Stimulated activated CD4-positive, alpha-beta T cell treated with anti-CD3 and anti-CD28 coated beads, Interleukin-1b, Interleukin-23, amount 100 ng/mL, for 4 hours (primary cell): ENCODE measurements around the gene WNK3.
A peak's percentile ranks its signal among the peaks of the same experiment; 100 is the strongest.

Source experiments
- DNase-seq, 2 donors: peaks; one replicate each; pipeline ENCODE4 v3.0.0-alpha.2; 2020; ENCODE audit warnings: low read depth in 2 of 2

Gene WNK3

DNA sequence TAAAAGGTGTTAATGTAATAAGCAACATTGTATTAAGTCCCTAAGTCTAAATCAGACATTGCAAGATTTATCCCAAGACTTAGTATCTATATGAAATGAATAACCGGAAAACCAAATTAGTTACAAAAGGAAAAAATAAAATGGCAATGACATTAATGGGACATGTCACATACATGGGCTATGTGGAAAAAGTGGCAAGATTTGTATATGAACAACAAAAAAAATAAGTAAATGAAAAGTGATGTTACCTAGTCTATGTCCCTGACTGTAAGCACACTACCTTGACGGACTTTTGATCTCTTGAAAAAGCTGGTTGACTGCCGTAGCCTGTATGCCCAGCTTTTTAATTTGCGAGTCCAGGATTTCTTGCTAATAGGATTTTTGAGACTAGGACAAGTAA lies 119.3 kb downstream of the WNK3 start:
- DNase-seq, result no peak

DNA sequence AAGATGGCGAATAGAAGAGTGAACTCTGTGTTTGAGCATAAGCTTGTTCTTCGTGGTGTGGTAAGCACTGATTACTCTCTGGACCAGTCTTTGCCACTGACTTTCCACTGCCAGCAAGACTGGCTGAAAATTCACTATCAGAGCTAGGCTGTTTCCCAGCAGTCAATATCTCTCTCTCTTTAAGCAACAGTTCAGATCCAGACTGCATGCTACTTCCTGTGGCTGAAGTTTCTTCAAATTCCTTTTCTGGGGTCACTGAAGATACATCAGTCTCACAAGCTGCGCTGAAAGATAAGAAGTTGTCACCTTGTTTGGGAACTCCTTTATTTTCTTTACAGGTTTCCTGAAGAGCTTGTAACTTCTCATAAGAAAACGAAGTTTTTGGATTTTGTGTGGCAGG lies 120.8 kb downstream of the WNK3 start:
- DNase-seq, result no peak

DNA sequence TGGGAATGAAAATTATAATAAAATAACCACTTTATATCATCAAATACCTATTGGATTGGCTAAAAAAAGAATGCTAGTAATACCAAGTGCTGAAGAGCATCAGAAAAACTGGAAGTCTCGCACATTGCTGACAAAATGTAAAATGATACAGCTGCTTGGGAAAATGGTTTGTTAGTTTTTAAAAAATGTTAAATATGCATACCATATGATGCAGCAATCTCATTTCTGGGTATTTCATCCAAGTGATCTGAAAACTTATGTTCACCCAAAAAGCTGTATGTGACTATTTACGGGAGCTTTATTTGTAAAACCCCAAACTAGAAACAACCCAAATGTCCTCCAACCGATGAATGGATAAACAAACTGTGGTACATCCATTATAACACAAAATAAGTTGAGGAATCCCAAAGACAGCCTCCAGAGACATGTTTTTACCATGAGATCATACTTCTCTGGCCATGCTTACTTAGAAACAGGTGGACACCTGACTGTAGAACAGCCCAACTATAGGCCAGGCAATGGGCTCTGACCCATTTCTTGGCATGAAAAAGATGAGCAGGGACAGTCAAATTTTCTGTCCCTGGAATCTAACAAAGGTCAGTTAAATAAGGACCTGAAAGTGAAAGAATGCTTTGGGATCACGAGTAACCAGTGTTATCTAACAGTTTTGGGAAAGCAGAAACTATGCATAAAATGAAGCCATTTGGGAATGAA lies 127.3 kb downstream of the WNK3 start:
- no peak for DNase-seq

DNA sequence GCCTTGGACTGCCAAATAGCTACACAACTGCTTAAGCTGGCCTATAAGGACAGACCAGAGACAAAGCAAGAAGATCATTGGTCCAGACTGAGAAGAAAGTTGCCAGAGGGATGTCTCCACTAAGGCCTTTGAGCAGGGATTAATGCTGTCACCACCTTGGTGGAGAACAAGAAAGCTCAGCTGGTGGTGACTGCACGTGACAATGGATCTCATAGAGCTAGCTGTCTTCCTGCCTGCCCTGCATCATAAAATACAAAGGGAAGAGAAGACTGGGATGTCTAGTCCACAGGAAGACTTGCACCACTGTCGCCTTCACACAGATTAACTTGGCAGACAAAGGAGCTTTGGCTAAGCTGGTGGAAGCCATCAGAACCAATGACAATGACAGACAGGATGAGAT lies 134.3 kb downstream of the WNK3 start:
- no peak for DNase-seq

DNA sequence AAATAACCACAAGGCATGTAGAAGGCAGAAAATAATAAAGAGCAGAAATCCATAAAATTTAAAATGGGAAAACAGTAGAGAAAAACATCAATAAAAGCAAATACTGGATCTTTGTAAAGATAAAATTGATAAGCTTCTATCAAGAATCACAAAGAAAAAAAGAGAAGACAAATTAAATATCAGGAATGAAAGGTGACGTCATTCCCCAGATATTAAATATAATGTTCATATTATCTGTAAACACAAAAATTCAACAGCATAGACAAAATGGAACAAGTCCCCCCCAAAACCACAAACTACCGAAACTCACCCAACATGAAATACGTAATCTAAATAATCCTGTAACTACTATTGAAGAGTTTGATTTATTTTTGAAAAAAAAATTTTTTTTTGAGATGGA lies 144.2 kb downstream of the WNK3 start:
- no peak for DNase-seq

DNA sequence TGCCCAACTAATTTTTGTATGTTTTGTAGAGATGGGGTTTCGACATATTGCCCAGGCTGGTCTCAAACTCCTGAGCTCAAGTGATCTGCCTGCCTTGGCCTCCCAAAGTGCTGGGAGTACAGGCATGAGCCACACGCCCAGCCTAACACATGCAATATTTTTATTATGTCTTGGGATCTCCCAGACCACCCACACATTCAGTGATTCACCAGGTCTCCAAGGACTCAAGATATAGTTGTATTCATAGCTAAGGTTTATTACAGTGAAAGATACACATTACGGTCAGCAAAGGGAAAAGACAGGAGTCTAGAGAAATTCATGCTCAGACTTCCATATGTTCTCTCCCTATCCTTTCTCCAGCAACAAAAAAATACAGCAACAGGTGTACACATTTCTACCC lies 149.3 kb downstream of the WNK3 start:
- no peak for DNase-seq

DNA sequence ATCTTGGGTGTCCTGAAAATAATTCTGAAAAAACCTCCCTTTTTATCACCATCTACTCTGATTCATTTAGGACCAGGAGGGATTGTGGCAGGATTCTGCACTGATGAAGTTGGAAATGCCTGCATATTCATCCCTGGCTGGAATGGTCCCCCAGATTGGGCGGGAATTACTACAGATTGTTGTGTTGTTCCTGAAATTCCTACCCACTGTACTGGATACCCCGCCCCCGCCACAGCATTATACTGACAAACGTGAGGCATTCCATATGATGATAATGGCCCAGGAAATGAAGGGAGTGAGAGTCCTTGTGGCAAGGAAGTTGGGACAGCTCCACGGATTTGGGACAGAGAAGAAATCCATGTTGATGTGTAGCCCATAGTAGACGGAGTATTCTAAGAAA lies 159.6 kb downstream of the WNK3 start:
- no peak for DNase-seq

DNA sequence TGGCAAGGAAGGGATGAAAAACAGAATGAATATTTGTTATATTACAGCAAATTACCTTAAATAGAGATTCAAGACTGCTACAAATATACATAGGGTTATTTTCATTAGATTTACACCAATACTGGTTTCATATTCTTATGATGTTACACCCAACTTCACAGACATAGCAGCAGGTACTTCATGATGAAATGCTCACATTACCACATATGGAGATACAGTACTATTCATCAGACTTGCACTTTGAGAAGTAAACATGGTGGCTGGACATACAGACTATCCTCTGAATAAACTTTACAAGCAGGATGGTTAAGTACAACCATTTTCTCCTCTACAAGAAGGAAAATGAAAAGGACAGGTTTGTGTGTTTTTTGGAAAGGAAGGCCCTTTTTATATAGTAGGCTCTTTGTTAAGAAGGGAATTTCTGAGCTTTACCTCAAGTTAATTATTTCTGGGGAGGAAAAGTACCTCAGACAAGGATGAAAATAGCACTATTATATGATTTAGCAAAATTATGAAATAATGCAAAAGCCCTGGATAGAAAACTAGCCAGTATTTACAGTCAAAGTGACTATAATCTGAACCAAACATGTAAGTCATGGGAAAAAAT lies 162.8 kb downstream of the WNK3 start:
- DNase-seq, result no peak

DNA sequence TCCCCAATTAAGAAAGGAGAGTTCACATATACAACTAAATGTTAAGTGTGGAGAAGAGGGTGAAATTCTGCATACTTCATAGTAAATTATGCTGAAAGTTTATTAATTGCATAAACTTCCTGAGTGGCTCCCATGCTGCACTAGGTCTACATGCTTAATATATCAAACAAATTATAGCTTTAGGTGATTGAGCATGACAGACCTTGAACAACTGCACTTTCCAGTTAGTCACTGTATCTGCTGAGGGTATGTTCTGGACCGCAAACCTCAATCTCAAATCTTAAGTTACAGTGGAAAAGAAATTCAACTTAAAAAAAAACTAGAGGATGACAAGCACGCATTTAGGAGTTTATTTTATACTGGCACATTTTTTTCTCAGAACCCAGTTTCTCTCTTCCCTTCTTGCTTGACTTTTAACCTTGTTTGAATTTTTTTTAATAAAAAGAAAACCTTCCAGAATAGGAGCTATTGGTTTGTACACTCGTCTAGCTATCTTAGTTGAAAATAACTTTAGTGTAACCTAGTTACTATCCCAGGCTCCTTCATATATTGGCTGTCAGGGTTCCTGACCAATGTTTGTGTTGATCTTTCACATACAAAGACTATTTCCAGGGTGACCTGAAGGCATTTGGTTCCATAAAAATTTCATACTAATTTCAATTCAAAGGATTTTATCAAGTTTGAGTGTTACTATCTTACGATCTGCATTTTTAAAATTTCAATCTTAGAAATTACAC lies 164.6 kb downstream of the WNK3 start:
- no peak for DNase-seq

DNA sequence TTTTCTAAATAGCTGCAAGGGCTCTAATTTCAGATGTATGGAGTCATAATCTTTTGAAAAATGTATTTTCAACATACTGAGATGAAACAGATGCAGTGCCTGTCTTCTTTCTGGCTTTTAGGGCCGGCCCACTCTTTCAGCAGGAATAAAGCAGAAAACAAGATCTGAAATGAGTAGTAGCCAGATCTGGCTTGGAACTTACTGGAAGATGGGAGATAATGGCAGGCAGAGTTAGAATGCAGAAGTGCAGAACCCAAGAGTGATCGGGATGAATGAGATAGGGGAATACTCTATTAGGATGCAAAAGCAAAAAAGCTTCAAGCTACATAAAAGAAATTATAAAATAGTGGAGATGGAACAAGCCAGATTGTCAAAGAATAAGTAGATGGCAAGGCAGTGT lies 173.4 kb downstream of the WNK3 start:
- DNase-seq, result no peak

DNA sequence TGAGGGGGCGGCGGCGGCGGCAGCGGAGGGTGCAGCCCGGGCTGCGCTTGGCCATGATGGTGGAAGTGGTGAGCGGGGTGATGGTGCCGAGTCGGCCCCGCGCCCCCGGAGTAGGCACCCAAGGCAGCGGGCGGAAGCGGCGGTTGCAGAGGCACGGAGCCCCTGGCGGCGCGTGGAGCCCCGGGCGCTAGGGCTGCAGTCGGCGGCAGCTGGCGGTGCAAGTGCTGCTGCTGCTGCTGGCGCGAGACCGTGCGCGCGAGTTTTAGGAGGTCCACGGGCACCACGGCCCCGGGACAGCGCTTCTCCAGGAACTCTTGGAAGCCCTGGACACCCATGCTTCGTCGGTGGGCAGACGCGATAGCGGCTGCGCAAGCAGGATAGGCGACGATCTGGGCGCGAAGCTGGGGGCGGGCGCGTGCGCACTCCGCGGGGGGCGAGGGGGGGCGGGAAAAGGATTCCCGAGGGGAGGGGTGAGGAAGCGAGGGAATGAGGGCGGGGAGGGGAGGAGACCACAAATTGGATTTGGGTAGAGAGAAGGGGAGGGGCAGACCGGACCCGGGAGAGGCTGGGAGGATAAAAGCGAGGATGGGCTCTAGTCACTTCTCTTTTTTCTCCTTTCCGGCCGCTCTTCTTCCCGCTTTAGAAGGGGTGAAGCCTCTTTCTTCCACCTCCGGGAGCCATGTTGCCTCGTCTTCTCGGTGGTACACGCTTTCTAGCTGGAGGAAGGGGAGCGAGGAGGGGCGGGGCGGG lies 174.8 kb downstream of the WNK3 start, which contains the start of gene FAM120C:
Gene FAM120C, minus strand, starts transcription at position 391 of the 750 bp plus-strand sequence. Its CDS starts 56 bp downstream, at position 335.
- DNase-seq, result peak; percentile 55 to 67

DNA sequence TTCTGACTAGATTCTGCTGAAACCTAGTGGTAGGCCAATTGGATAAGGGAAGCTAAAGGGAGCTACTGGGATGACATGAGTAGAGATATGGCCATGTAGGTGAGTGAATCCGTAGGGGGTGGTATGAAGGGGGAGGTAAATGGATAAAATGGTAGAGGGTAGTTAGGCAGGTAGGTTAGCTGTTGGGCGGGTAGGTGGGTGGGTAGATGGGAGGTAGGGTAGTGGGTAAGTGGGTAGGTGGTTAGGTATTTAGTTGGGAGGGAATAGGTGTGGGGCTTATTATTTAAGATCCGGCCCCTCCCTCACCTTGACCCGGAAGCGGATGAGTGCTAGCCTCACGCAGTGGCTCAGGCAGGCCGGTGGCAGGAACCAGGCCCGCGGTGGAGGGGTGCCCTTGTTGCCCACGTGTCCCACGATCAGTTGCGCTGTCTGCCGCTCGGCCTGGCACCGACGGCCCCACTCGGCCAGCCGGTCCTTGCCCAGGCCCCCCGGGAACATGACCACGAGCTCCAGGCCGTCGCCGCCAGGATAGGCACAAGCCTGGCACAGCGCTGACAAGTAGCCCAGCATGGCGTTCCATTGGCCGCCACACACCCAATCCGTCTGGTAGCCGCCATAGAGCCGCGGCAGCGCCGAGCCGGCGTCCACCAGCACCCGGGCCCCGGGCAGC lies 175.5 kb downstream of the WNK3 start:
- DNase-seq, result peak; percentile 44 to 53

DNA sequence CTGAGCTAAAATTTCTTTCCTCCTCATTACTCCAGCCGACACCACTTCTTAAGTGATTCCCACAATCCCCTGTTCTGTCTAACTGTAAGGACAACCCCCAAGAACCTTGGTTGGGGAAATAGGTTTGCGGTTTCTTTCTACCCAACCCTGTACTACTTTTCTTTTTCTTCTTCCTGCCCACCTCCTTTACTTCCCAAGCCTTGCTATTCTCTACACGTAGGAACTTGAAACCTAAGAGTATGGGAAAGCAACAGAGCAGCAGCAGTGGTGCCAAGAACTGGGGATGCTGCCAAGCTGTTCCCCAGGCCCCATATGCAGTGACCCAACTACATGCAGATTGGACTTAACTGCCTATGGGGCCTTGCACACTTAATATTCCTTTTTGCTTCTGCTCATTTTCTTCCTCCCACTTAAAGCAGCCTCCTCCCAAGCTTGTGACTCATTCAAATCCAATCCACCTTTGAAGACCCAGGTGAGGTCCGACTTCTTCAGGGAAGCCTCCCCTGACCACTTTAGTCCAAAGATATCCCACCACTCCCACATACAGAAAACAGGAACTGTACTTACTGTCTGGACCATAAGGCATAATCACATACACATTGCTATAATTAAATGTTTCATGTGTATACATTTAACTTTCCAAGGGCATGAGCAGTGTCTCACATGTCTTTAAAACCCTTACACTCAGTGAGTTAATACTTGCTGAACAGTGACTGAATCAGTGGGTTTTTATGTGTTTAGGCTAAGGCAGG lies 176.5 kb downstream of the WNK3 start:
- DNase-seq, result no peak

DNA sequence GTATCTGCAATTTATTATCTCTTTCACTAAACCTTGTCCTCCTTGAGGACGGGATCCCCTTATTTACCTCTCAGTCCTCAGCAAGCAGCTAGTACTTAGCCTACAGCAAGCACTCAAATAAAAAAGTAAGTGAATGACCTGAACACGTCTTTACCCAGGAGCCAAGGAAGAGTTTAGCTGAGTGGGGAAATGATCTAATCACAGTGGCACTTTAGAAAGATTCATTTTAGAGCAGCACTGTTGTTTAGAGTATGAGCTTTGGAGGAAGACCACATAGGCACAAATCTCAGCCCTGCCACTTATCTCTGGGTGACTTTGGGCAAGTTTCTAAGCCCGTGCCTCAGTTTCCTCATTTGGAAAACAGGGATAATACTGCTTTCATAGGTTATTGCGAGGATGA lies 177.4 kb downstream of the WNK3 start:
- no peak for DNase-seq

DNA sequence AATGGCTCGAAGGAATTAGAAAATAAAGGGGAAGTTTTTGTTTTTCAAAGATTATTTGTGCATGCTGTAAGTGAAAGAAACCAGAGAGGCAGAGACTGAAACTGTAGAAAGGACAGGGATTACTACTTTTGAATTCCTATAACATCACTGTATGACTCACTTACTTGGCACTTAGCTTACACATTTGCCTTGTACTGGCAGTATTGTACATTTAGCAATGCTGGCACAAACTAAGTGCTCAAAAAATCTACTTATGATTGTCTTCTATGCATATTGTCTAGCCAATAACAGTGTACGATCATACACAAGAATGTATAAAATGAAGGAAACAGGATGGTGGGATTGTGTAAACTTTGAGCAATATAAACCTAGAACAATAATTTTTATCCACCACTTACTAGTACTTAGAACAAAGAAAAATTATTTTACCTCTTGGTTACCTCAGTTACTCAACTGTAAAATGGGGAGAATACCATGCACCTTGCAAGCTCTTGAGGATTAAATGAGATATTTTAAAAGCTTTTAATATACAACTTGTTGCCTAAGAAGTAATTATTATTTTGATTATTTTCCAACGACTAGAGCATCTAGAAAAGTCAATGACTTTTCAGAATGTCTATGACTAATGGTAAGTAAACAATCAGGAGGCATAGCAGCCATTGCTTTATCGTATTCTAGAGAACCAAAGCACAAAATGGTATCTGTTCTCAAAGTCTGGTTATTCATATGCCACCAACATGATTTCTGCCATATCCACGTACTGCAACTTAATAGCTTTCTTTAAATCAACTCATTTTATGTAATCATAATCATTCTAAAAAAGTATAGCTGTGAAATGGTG lies 179.5 kb downstream of the WNK3 start:
- DNase-seq, result no peak

DNA sequence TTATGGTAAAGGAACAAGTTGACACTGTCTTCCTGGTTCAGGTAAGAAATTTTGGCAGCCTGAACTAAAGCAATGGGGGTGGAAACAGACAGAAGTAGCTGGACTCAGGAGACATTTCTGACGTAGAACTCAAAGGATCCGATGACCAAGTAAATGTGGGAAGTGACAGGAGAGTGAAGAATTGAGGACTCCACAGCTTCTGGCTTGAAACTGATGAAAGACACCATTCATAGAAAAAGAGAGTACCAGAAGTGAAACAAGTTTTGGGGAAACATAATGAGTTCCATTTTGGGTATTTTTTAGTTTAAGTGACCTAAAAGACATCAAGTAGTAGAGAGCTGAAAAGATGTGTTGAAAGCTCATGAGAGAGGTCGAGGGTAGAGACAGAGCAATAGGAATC lies 180.5 kb downstream of the WNK3 start:
- DNase-seq, result no peak

DNA sequence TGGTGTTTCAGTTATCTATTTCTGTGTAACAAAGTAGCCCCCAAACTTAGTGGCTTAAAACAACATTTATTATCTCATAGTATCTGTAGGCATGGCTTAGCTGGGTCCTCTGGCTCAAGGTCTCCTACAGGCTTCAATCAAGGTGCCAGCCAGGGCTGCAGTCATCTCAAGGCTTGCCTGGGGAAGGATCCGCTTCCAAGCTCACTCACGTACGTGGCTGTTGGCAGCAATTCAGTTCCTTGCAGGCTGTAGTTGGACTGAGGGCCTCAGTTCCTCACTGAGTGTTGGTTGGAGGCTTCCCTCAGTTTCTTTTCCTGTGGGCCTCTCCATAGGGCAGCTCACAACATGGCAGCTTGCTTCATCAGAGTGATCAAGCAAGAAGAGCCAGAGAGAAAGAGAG lies 184.1 kb downstream of the WNK3 start:
- DNase-seq, result no peak

DNA sequence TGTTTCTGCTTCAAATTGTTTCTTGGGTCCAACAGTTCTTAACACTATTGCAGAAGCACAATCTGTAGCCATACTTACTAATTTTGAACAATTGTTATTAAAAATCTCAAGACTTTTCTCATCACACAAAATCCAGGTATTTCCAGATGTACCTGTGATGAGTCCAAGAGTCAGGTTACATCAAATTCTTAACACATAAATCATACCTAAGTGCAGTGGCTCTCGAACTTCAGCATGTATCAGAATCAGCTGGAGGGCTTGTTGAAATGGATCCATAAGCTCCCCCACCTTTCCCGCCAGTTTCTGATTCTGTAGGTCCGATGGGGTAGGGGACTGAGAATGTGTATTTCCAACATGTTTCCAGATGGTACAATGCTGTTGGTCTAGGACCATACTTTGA lies 185.4 kb downstream of the WNK3 start:
- no peak for DNase-seq

DNA sequence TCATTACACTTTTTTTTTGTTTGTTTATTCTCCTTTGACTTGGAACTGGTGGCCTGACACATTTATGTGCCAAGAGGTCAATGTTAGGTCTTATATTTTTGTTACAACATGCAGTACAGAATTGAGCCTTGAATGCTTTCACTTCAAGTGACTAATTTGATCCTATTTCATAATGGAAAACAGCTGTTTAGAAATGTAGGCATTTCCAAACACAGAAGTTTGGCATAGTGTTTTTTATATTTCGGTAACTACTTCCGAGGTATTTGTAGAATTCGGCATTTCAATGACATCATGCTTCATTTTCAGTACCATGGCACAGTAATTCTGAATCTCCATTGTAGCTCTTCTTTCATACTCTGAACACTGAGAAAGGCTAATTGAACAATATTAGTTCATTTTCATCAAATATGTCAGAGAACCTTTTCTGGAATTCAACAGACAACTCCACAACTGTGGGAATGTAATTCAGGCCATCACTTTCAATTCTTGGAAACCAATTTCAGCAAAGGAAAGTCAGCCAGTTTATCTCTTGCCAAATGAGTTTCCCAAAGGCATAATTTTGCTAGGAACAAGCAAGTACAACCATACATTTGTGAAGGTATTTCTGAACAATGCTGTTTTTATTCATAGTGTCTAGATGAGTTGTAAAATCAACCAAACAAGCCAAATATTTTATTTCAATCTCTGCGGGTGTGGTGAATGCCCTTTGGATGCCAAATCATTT lies 186.2 kb downstream of the WNK3 start:
- no peak for DNase-seq
